ENCODE measurements around the gene RNU1-4.
"Not testable (repeated sequence)": the region's sequence is repeated elsewhere in the genome, so short reads cannot be mapped to it uniquely, and the experiment has no call there.

Gene RNU1-4

GRCh38 chr1:16732254-16732896 is 7.9 kb upstream of the RNU1-4 start:
- not testable (repeated sequence) for DNase-seq

GRCh38 chr1:16741230-16741629 is 914 bp downstream of the RNU1-4 start:
- not testable (repeated sequence) for DNase-seq

- DNase-seq = not testable (repeated sequence)
These were observed 7.3 kb downstream of the RNU1-4 start for GRCh38 chr1:16747660-16748059.

GRCh38 chr1:16748710-16749109 is 8.4 kb downstream of the RNU1-4 start:
- DNase-seq = not testable (repeated sequence)

DNA sequence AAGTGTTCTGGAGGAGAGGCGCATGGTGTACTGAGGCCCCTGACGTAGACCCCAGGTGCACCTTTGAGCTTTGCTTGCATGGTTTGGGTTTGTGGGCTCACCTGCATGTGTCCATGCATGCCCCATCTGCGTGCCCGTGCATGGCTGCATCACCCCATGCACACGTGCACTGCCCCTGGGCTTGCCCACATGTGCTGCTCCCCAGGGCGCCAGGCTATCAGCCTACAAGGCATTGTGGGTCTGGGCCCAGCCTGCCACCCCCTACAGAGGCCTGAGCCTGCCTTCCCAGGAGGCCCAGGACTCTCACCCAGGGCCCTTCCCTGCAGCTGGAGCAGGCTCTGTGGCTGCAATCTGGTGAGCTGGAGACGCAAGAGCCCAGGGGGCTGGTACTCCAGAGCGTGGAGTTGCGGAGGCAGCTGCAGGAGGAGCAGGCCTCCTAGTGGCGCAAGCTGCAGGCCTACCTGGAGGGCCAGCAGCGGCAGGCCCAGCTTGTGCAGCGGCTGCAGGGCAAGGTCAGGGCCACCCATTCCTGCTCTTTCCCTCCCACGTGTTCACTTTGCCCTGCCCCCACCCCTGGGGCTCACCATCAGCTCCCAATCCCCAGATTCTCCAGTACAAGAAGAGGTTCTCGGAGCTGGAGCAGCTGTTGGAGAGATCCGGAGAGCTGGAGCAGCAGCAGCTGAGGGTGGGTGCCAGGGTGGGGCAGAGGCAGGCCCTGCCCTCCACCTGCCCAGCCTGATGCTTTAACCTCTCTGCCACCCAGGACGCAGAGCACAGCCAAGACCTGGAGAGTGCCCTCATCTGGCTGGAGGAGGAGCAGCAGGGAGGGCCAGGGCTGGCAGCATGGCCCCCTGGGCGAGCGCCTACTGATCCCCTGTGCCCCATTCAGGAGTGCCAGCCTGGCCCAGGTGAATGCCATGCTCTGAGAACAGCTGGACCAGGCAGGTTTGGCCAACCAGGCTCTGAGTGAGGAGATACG is 9.9 kb downstream of the RNU1-4 start:
- DNase-seq = not testable (repeated sequence)

DNA sequence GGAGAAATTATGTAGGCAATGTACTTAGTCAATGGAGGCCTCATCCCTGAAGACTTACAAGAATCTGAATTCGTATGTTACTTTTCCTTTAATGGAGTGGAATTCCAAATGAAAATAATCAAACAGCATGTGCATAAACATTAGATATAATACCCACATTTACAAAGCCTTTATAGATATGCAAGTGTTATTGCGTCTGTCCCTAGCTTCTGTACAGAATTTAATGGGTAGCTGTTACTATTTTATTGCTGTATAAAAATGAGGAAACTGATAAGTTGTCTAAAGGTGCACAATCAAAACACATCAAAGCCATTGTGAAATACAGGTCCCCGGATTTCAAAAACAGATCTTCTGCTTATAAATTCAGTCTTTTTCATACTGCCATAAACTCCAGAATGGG is 12.5 kb downstream of the RNU1-4 start:
- not testable (repeated sequence) for DNase-seq

- DNase-seq = not testable (repeated sequence)
These were observed 15.1 kb downstream of the RNU1-4 start for GRCh38 chr1:16755385-16755784.

DNA sequence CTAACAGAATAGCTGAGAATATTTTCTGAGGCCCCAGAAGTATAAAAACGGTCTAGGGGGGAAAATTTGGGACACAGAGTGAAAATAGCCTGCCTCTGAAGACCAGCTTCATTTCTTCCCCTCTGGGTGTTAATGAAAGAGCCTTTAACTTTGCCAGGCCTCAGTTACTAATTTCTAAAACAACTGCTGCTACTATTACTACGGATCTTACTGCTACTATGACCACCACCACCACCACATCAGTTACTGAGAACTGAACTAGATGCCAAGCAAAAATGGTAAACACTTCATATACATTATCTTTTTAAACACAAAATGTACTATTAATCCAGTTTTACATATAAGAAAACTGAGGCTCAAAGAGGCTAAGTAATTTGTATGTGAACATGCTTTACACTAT is 15.6 kb downstream of the RNU1-4 start:
- not testable (repeated sequence) for DNase-seq

DNA sequence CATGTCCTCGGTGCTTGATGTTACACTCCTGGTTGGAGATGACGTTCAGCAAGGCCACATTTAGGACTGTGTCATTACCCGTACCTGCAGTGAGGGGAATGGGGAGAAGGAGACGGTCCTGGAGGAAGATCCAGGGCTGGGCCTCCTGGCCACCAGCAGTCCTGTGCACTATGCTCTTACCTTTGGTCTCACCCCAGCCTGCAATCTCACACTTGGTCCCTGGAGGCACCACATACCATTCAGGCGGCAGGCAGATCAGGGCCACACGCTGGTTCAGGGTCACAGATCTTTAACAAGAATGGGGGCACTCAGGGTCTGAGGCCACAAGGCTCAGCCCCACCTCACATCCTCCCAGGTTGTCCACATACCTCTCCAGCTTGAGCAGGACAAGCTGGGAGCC is 17.3 kb downstream of the RNU1-4 start:
- not testable (repeated sequence) for DNase-seq

DNA sequence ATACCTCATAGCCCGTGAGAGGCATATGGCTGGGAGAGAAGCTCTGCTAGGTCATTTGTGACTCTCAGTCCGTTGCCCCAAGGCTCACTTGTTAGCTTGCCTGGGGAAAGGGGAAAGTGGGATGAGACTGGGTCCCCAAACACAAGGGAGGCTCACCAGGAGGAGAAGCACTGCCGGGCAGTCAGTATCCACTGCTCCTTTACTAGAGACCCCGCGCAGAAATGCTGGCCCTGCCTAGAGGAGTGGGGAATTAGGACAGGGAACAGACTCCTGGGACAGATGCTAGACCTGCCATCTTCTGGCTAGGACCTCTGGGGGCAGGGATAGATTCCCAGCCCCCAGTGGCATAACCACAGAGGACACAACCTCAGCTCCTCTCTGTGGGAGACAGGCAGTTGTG is 17.7 kb downstream of the RNU1-4 start:
- not testable (repeated sequence) for DNase-seq

DNA sequence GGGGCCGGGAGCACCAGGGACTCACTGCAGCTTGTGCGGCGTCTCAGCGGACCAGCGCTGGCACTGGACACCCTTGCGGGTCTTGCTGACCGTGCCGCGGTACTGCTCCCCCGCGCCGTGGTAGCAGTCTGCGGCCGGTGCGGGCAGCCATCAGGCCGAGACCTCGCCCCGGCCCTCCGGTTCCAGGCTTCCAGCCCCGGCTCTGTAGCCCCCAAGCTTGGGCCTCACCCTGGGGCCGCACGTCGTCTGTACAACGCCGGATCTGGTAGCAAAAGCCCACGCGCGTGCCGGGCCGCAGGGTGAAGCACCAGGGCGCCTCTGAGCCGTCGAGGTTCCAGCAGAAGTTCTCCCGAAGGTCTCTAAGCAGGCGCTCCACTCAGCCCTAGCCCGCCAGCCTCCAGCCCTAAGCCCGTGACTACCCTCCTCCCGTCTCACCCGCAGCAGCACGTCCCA is 18.8 kb downstream of the RNU1-4 start:
- DNase-seq = not testable (repeated sequence)

DNA sequence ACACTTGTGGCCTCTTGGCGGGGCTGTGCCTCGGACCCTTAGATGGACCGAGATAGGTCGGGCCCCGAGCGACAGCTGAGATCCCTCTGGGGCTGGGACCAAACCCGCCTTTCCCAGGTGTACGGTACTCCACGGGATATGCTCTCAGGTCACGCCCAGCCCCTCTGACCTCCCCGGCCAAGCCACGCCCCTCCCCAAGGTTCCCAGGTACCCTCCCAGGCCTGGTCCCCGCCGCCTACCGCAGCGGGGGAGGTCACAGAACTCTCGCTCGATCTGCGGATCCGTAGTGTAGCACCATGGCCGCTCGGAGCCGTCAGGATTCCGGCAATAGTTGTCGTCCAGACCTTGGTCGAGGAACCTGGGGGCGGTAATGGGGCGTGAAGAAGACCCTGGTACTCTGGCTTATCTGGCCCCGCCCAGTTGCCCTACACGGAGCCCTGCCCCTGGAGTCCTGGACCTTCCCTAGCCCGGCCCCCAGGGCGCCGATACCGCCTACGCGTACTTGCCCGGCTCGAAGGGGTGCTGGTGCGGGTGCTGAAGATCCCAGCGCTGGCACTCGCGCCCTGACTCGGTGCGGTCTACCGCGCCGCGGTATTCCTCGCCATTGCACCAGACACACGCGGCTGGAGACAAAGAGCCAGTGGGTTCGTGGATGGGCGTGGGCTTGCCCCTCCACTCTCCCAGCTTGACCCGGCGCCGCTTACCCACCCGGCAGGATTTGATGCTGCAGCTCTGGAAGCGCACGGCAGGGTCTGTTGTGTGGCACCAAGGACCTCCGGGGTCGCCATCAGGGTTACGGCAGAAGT is 19.5 kb downstream of the RNU1-4 start:
- not testable (repeated sequence) for DNase-seq

DNA sequence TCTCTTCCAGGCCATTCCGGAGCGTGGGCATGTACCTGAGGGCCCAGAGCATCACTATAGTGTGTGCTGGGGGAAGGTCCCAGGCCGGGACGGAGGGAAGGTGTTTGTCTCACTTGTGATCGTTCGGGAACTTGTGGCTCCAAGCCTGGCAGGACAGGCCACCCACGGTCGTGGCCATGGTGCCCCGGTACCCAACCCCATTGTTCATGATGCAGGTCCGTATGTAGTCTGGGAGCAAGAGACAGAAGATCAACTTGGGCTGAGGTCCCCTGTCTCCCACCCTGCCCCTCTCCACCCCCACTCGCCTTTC is 20.1 kb downstream of the RNU1-4 start:
- not testable (repeated sequence) for DNase-seq

DNA sequence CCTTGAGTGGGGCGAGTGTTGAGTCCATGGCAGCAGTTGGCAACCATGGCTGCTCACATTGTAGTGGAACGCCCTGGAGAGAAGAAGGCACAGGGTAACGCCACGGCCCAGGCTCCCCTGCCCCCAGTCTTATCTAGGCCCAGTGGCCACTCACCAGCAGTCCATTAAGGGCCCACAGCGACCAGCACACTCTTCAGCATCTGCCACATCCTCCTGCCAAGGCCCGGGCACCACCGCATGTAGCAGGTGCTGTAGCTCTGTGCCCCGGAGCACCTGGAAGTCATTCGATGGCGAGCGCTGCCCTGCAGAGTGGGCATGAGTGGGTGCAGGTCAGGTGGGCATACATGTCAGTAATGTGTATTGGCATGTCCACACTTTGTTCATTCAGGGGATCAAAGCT is 20.5 kb downstream of the RNU1-4 start:
- DNase-seq = not testable (repeated sequence)

- not testable (repeated sequence) for DNase-seq
These were observed 24.0 kb downstream of the RNU1-4 start for GRCh38 chr1:16764248-16764819.

DNA sequence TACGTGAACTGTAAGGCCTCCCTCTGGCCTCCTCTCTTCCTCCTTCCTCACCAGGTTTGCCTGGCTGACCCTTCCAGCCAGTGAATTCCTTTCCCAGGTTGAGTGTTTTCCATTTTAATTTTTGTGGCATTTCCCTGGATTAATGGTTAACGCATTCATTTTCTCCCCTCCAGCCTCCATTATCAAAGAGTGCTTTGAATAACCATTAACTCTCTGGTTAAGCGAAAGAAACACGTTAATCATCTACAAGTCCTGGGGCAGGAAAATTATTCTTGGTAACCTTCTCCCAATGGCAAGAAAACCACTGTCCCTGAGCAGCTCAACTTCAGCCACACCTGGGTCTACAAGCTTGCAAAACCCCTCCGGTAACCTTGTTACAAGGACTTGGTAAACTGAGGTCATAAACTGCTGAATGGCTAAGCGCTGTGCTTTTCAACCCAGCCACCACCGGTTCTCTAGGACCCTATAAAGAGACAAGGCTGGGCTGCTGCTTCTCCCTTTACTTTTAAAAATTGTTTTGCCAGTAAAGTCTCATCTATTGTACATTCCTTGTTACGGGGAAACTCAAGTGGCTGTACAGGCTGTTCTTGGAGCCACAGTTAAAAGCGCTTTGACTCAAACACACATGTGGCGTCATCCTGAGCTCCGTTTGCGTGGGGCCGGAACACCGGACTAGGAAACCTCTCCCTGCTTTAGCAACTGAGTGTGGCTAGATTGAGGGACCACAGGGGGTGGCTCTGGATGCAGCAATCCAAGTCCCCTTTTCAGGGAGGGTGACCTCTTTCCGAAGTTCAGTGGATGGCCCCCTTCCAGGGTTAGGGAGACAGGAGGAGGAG is 24.7 kb downstream of the RNU1-4 start:
- not testable (repeated sequence) for DNase-seq

GRCh38 chr1:16765731-16766605 is 25.7 kb downstream of the RNU1-4 start:
- not testable (repeated sequence) for DNase-seq

- DNase-seq = not testable (repeated sequence)
These were observed 26.5 kb downstream of the RNU1-4 start for GRCh38 chr1:16766689-16767256.

DNA sequence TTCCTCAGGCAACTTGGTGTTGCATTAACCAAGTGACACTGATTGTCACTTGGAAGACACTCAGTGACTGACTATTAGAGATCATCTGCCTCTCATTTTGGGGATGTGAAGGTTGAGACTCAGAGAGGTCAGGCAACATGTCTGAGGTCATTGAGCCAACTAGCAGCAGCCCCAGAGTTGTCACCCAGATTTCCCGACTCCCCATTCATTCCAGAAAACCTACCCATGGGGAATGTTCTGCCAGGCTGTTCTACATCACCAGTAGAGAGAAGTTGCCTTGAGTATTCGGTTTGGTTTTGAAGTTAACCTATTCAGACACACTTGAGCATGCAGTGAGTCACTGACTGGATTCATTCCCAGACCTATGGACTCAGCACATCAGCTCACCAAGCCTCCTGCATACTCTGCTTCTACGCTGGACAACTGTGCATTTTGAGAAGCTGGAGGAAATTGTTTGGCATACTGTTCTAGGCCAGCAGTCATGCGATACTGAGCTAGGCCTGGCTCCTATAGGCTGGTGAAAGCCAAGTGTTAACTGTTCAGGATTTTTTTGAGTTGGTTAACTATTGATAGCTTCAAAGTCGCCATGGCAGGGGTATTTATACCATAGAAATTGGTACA is 29.9 kb downstream of the RNU1-4 start:
- not testable (repeated sequence) for DNase-seq
